Activated CD8-positive, alpha-beta memory T cell treated with anti-CD3 and anti-CD28 coated beads, Interleukin-2, amount 10 ng/mL, durations not matched to agents 7 days and 5 days (primary cell): ENCODE results near the gene ELL2. TPM values are rescaled to one million over a fixed set of nuclear protein-coding genes. Genes with fewer than 3 reads are reported as not detected.

Experiments used
- ATAC-seq: fragments of 150-1000 bp; cut with Tn5 transposase; one replicate; pipeline ENCODE4 v1.10.0; 2021; ENCODE audit warnings: moderate library complexity
- CTCF ChIA-PET: fragments of 350-600 bp; sonication (Branson Sonifier 250); formaldehyde crosslinking; loops from one replicate; lab custom pipeline; 2021; ENCODE audit warnings: antibody characterized with exemption; lab: Charles Lee
- DNase-seq: peaks from one replicate; pipeline ENCODE4 v3.0.0-alpha.2; 2020
- H3K27ac Mint-ChIP-seq: one replicate; pipeline ENCODE4 v1.8.0; 2021; ENCODE audit warnings: mild to moderate bottlenecking, mixed read lengths
- H3K27me3 Mint-ChIP-seq: one replicate; pipeline ENCODE4 v1.8.0; 2021; ENCODE audit warnings: mixed read lengths
- H3K36me3 Mint-ChIP-seq: one replicate; pipeline ENCODE4 v1.8.0; 2021; ENCODE audit warnings: mild to moderate bottlenecking, mixed read lengths
- H3K4me1 Mint-ChIP-seq: one replicate; pipeline ENCODE4 v1.8.0; 2021; ENCODE audit warnings: mixed read lengths
- H3K4me3 Mint-ChIP-seq: one replicate; pipeline ENCODE4 v1.8.0; 2021; ENCODE audit warnings: mild to moderate bottlenecking, moderate library complexity, mixed read lengths
- H3K9me3 Mint-ChIP-seq: one replicate; pipeline ENCODE4 v1.8.0; 2022; ENCODE audit warnings: low read depth, mixed read lengths
- total RNA-seq, 2 experiments: library from RNA; stranded (reverse); gene quantifications; one replicate each; pipeline ENCODE4 v1.2.3, GENCODE V29; 2021

Gene ELL2
- total RNA-seq, 2 experiments from 2014 or later = 33.9 to 81.8 TPM

DNA sequence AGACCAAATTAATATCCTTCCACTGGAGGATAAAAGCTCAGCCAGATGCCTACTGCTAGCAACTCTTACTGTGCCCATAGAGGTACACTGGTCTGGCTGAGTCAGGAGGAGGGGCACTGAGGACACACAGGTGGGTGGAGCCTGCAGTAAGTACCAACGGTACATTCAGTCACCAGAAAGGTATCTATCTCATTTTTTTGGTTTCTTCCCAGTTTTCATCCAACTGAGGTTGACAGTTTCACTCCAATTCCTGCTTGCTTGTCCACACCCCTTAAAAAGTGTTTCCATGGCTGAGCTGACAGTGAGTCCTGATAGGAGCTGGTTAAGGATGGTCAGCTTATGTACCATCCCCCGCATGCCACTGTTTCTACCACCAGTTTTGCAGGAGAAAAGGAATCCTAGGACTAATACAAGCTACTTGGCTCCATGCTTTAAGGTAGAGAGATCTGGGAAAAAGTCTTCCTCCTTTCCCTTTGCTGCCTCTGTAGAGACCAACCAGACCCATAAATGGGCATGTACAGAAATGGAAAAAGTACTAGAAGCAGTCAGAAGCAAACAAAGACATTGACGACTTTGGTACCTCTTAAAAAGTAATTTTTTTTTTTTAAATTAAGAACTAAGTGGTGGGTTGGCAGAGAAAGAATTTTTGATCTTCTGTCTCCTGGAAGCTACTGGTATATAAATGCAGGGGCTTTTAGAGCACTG lies 3.2 kb downstream of the ELL2 start:
- H3K9me3 Mint-ChIP-seq = no peaks in the 10 kb centered on the region
- no peak overlapping the region for H3K27ac Mint-ChIP-seq
- H3K27me3 Mint-ChIP-seq = no peaks in the 10 kb centered on the region
- peaks cover 21% of the 10 kb centered on the region for H3K36me3 Mint-ChIP-seq
- DNase-seq (no peak), ATAC-seq (no peak)
- peak overlapping the region; percentile 96 for H3K4me3 Mint-ChIP-seq
- H3K4me1 Mint-ChIP-seq = peaks cover 56% of the 10 kb centered on the region
- CTCF ChIA-PET = interaction anchor here (0.7 to 6.6 kb wide), 5 partner anchors 9 to 794 kb away, joined by 3 to 47 read pairs (median 4); no protein-coding TSS in a partner anchor

DNA sequence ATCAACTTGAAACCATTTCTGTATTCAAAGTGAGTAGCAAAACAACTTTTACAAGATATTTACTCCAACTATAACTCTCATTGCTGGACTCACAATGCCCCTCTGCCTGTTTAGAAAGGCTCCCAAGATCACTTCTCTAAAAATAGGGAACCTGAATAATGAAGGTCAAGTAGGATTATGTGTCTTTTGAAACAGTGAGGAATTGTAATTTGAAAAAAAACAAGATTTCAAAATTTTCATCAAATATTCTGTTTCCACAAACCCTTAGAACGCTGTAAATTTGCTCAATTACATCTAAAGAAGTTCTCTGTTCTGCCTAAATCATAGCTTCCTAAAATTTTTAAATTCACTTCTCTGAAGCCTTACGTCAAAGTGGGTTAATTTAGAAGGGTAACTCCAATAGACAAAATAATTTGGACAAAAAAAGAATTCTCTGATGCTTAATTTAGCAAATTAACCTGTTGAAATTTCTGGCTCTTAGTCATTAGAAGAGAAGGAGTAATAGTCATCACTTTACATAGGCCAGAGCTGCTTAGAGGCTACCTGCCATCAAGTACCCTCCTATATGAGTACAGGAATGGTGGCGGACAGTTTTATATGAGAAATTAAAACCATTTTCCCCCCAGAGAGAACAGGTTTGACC lies 4.0 kb downstream of the ELL2 start:
- Mint-ChIP-seq H3K4me3 (peak overlapping the region; percentile 15), H3K9me3 (no peaks in the 10 kb centered on the region), H3K27ac (no peak overlapping the region), H3K27me3 (no peaks in the 10 kb centered on the region), H3K4me1 (peaks cover 58% of the 10 kb centered on the region), H3K36me3 (peaks cover 25% of the 10 kb centered on the region)
- CTCF ChIA-PET = interaction anchor here (1.0 to 1.4 kb wide), 3 partner anchors 11 to 96 kb away, joined by 3 to 4 read pairs (median 3); no protein-coding TSS in a partner anchor
- ATAC-seq (no peak), DNase-seq (no peak)

DNA sequence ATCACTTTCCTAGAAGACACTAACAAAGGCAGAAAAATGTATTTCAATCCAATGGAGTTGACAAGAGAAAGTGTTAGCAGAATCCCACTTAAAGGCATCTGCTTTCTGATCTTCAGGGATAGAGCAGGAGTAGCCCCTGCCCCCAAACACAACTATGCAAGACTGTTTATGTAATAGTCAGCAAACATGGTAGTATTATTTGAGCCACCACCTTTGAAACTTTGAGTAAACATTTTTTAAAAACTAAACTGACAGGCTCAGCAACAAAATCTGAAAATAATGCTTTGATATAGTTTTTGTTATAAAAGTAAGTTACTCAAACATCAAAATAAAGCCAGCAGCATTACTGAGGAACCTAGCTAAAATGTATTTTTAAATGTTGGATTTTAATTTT lies 4.8 kb downstream of the ELL2 start:
- Mint-ChIP-seq H3K36me3 (peaks cover 31% of the 10 kb centered on the region), H3K9me3 (peaks cover under 1% of the 10 kb centered on the region), H3K27ac (no peak overlapping the region), H3K4me1 (peaks cover 51% of the 10 kb centered on the region), H3K27me3 (no peaks in the 10 kb centered on the region), H3K4me3 (no peak overlapping the region)
- CTCF ChIA-PET = interaction anchor here (1.1 to 1.4 kb wide), 2 partner anchors 10 to 380 kb away, joined by 3 read pairs; no protein-coding TSS in a partner anchor
- no peak for ATAC-seq
- no peak for DNase-seq

DNA sequence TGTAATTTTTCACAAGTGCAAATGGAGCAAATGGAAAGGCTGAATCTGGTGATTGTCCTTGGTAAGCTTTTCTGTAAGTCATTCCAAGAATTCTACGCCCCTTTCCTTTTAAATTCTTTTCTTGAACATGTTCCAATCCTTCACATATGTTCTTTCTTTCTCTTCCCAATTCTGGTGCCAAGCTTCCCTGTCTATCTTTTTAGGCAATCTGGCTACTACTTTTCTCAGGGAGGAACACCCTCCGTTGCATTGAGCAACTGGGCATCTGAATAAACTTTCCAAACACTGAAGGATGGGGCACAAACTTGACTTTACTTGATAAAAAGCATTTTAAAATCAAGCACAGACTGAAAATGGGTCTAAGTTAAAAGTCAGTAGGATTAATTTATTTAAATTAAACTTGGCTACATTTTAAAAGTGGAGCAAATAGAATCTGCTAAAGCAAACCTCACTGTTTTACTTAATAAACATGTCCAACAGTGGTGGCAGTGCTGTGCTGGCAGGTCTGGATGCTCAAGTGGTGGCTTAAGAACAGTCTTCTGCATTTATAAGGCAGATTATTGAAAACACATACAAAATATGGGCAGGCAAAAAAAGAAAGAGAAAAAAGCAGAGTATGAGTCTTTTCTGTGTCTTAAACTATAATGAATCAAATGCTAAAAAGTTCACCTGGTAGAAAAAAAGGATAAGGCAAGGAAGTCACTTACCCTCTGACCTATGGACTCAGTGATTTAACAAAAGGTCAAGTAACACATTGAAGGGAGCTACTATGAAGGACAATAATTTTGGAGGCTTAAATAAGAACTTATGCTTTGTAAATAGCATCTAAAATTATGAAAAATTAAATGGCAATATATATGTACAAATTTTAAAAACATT lies 5.4 kb downstream of the ELL2 start:
- H3K4me1 Mint-ChIP-seq = peaks cover 50% of the 10 kb centered on the region
- no peak overlapping the region for H3K27ac Mint-ChIP-seq
- CTCF ChIA-PET = interaction anchor here (1.1 to 1.4 kb wide), 2 partner anchors 10 to 381 kb away, joined by 3 read pairs; no protein-coding TSS in a partner anchor
- H3K36me3 Mint-ChIP-seq = peaks cover 37% of the 10 kb centered on the region
- H3K9me3 Mint-ChIP-seq = peaks cover 4% of the 10 kb centered on the region
- DNase-seq = no peak
- no peak for ATAC-seq
- H3K4me3 Mint-ChIP-seq = no peak overlapping the region
- H3K27me3 Mint-ChIP-seq = no peaks in the 10 kb centered on the region

DNA sequence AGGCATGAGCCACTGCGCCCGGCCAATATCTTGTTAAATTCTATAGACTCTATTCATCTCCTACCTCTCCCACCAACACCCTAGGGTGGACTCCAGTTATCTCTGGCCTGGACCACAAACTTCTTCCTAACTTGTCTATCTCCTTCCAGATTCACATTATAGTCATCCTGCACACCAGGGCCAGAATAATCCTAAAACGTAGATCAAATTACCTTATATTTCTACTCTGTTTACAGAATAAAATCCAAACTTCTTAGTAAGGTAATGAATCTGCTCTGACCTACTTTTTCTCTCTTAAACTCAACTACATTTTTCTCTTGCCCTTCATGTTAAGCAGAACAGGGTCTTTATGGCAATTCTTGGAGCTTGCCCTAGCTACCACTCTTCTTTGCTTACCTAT lies 6.9 kb downstream of the ELL2 start:
- Mint-ChIP-seq H3K9me3 (peaks cover 4% of the 10 kb centered on the region), H3K4me3 (no peak overlapping the region), H3K4me1 (peaks cover 48% of the 10 kb centered on the region), H3K27ac (no peak overlapping the region), H3K27me3 (no peaks in the 10 kb centered on the region), H3K36me3 (peaks cover 37% of the 10 kb centered on the region)
- DNase-seq = no peak
- CTCF ChIA-PET = interaction anchor here (1.0 kb wide), 1 partner anchor 58 kb away, joined by 3 read pairs; no protein-coding TSS in a partner anchor
- no peak for ATAC-seq

DNA sequence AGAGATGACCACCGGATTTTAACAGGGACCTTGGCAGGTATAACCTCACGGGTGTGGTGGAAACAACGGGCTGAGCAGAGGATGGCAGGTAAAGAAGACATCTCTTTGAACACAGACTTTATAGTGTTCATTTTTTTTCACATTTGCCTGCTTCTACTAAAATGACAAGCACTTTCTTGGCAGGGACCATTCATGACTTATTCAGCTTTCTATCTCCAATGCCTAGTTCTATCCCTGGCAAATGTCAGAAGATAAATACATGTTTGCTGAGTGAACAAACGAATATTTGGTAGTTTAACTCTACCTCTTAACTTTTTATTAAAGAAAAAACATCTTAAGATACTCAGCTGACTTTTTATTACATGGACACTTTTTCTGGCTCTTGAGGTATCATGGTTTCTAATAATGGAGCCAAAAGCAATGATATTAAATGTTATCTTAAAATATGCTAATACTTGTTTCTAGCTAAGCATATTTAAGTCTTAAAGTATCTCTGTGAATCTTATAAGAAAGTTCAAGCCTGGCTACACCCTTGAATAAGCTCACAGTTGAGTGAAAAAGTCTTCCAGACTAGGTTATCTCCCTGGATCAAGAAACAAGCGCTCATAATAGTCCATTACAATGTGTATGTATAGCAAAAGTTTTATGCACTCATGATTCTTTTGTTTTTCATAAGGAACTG lies 8.5 kb downstream of the ELL2 start:
- peaks cover 41% of the 10 kb centered on the region for H3K4me1 Mint-ChIP-seq
- no peaks in the 10 kb centered on the region for H3K27me3 Mint-ChIP-seq
- H3K27ac Mint-ChIP-seq = no peak overlapping the region
- H3K36me3 Mint-ChIP-seq = peaks cover 36% of the 10 kb centered on the region
- CTCF ChIA-PET = no interaction called here
- no peak for ATAC-seq
- no peak for DNase-seq
- H3K4me3 Mint-ChIP-seq = no peak overlapping the region
- H3K9me3 Mint-ChIP-seq = peaks cover 4% of the 10 kb centered on the region

DNA sequence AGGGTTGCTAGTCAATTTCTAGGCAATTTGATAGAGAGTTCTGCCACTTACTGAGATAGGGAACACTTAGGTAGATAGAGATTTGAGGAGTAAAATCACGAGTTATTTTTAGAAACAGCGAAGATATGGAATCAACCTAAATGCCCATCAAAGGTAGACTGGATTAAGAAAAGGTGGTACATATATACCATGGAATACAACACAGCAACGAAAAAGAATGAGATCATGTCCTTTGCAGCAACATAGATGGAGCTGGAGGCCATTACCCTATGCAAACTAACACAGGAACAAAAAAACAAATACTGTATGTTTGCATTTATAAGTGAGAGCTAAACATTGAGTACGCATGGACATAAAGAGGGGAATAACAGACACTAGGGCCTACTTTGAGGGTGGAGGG lies 9.7 kb downstream of the ELL2 start:
- ATAC-seq (no peak), DNase-seq (no peak)
- Mint-ChIP-seq H3K27ac (no peak overlapping the region), H3K27me3 (no peaks in the 10 kb centered on the region), H3K9me3 (peaks cover 4% of the 10 kb centered on the region), H3K4me1 (peaks cover 36% of the 10 kb centered on the region), H3K36me3 (peaks cover 40% of the 10 kb centered on the region), H3K4me3 (no peak overlapping the region)
- CTCF ChIA-PET = interaction anchor here (6.7 kb wide), 1 partner anchor 10 kb away, joined by 47 read pairs; the partner anchor contains the start of gene ELL2

DNA sequence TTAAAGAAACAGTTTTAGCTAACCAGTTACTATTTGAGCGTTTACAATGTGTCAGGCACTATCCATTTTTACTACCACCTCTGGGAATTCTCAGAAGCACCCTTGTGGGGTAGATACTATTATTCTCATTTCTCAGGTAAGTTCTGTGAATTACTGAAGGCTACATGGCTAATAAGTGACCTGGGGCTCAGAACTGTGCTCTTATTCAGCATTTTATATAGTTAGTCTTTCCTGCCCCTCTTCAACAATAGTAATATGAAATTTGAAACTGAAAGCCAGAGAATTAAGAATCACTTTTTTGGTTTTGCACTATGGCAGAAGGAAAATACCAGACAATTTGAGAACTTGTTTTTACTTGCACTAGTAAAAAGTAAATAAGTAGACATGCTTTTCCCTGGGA lies 11.8 kb downstream of the ELL2 start:
- Mint-ChIP-seq H3K9me3 (peaks cover 6% of the 10 kb centered on the region), H3K4me1 (peaks cover 39% of the 10 kb centered on the region), H3K27ac (peak overlapping the region; percentile 53), H3K27me3 (no peaks in the 10 kb centered on the region), H3K36me3 (peaks cover 50% of the 10 kb centered on the region), H3K4me3 (peak overlapping the region; percentile 31)
- CTCF ChIA-PET = interaction anchor here (6.7 kb wide), 1 partner anchor 12 kb away, joined by 47 read pairs; the partner anchor contains the start of gene ELL2
- DNase-seq (no peak), ATAC-seq (peak; percentile 66)

DNA sequence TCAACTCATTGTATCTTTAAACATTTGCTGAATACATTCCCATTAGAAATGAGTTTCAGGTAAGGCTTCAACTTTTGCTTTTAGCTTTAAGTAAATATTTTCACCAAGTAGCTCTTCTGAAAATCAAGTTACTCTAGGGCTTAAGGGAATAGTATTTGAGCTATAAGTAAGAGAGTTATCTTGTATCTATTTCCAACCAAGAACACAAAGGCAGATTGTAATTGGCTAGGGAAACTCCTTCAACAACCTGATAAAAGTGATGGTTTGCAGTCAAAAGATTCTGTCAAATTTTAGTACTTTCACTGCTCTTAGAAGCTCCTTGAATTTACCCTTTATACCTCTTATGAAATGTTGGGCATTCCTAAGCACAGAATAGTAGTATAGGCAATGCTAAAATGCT lies 13.0 kb downstream of the ELL2 start:
- no peak overlapping the region for H3K4me3 Mint-ChIP-seq
- ATAC-seq = no peak
- H3K36me3 Mint-ChIP-seq = peaks cover 49% of the 10 kb centered on the region
- H3K4me1 Mint-ChIP-seq = peaks cover 41% of the 10 kb centered on the region
- no peak overlapping the region for H3K27ac Mint-ChIP-seq
- CTCF ChIA-PET = interaction anchor here (0.6 to 6.7 kb wide), 3 partner anchors 13 to 804 kb away, joined by 3 to 47 read pairs (median 4); partner anchors contain the start of gene ELL2
- no peaks in the 10 kb centered on the region for H3K27me3 Mint-ChIP-seq
- H3K9me3 Mint-ChIP-seq = peaks cover 6% of the 10 kb centered on the region
- no peak for DNase-seq

DNA sequence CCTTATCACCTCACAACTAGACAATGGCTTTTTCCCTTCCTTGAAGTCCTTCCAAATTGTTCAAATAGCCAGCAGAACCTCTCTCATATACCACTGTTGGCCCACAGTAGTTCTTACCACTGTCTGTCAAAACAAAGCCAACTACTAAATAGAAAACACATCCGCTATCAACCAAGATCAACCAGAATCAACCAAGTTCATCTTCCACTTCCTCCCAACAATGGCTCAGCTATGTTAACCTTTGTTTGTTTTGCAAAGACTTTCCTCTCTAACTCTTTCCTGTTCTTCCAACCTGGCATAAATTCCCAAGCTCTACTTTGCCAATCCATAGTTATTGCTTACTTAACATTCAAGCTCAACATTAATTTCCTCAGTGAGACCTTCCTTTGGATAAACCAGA lies 15.2 kb downstream of the ELL2 start:
- H3K27me3 Mint-ChIP-seq = no peaks in the 10 kb centered on the region
- peaks cover 36% of the 10 kb centered on the region for H3K4me1 Mint-ChIP-seq
- H3K4me3 Mint-ChIP-seq = no peak overlapping the region
- no peak overlapping the region for H3K27ac Mint-ChIP-seq
- ATAC-seq = no peak
- H3K9me3 Mint-ChIP-seq = peaks cover 2% of the 10 kb centered on the region
- CTCF ChIA-PET = interaction anchor here (1.0 to 6.7 kb wide), 2 partner anchors 11 to 15 kb away, joined by 3 to 47 read pairs; partner anchors contain the start of gene ELL2
- DNase-seq = no peak
- H3K36me3 Mint-ChIP-seq = peaks cover 34% of the 10 kb centered on the region

DNA sequence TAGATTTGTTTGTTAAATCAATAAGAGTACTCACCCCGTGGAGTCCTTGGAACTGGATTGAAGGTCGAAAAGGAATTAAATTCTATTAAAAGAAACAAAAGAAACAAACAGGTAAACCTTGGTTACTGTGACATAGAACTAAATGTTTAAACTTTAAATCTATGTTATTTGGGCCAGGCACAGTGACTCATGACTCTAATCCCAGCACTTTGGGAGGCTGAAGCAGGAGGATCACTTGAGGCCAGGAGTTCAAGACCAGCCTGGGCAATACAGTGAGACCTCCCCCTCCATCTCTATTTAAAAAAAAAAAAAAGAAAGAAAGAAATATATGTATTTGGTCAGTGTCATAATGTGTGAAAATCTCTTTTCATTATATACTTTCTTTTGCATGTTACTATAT lies 18.7 kb downstream of the ELL2 start:
- Mint-ChIP-seq H3K4me3 (no peak overlapping the region), H3K27me3 (no peaks in the 10 kb centered on the region), H3K36me3 (peaks cover 34% of the 10 kb centered on the region), H3K9me3 (peaks cover 2% of the 10 kb centered on the region), H3K4me1 (peaks cover 20% of the 10 kb centered on the region), H3K27ac (no peak overlapping the region)
- no peak for ATAC-seq
- CTCF ChIA-PET = interaction anchor here (1.6 kb wide), 1 partner anchor 19 kb away, joined by 3 read pairs; the partner anchor contains the start of gene ELL2
- DNase-seq = no peak

DNA sequence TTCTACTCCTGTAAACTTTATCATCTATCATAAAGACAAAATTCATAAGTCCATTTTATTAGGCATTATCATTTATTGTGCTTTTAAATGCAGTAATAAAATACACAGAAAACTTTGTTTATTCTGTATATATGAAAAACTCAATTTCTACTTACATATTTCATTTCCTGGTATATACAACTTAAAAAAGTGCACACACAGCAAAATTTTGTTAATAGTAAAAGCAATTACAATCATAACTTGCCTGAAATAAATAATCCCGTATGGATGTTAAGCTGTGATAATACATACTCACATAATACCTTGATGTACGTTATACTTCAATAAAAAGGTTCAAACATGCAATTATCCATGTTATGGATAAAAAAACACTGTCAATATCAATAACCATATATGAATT lies 19.2 kb downstream of the ELL2 start:
- H3K4me1 Mint-ChIP-seq = peaks cover 20% of the 10 kb centered on the region
- CTCF ChIA-PET = interaction anchor here (0.9 to 1.6 kb wide), 2 partner anchors 19 kb away, joined by 3 read pairs; partner anchors contain the start of gene ELL2
- H3K4me3 Mint-ChIP-seq = no peak overlapping the region
- no peak overlapping the region for H3K27ac Mint-ChIP-seq
- peaks cover 35% of the 10 kb centered on the region for H3K36me3 Mint-ChIP-seq
- peaks cover 2% of the 10 kb centered on the region for H3K9me3 Mint-ChIP-seq
- no peak for ATAC-seq
- H3K27me3 Mint-ChIP-seq = no peaks in the 10 kb centered on the region
- no peak for DNase-seq
